Ammon's horn (tissue), 1 donor: ENCODE data around the gene CTNS.
"Not testable (repeated sequence)": the region's sequence is repeated elsewhere in the genome, so short reads cannot be mapped to it uniquely, and the experiment has no call there.

ENCODE experiments used
- DNase-seq: peaks from one replicate; pipeline ENCODE4 v3.0.0-alpha.2; 2016; ENCODE audit warnings: low spot score

Gene CTNS

DNA sequence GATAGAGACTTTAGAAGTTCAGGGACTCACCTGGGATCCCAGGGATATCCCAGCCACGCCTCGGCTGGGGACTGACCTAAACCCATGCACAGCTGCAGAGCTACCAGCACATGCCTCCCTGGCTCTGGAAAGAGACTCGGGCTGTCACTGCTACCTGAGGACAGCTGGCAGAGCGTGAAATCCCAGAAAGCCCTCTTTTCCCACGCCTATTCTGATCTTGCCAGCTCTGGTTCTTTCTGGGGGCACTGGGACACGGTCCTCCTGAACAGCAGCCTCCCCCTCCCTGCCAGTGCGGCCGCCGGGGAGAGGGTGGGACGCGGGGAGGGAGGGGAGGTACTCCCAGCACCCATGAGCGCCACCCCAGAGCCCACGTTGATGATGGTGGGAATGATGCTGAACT is 48.6 kb downstream of the CTNS start:
- DNase-seq = no peak

GRCh38 chr17:3688027-3688553 is 51.5 kb downstream of the CTNS start:
- DNase-seq = no peak

DNA sequence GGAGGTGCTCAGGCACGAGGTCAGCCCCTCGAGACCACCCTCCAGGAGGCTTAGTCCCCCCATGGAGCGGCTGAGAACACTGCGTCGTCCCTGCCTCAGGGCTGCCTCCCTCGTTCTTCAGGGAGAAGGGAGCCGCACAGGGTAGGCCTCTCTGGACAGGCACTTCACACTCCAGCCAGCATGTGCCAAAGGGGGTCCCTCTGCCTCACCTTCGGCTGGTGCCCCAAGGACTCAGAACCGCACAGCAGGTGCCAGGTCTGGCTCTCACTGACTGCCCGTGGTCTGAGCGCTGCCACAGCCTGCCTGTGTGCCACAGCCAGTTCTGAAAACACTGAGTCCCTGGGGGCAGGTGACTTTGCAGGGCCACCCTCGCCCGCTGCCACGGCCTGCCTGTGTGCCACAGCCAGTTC is 52.3 kb downstream of the CTNS start:
- DNase-seq = no peak

GRCh38 chr17:3689262-3690093 is 52.9 kb downstream of the CTNS start:
- DNase-seq = no peak

DNA sequence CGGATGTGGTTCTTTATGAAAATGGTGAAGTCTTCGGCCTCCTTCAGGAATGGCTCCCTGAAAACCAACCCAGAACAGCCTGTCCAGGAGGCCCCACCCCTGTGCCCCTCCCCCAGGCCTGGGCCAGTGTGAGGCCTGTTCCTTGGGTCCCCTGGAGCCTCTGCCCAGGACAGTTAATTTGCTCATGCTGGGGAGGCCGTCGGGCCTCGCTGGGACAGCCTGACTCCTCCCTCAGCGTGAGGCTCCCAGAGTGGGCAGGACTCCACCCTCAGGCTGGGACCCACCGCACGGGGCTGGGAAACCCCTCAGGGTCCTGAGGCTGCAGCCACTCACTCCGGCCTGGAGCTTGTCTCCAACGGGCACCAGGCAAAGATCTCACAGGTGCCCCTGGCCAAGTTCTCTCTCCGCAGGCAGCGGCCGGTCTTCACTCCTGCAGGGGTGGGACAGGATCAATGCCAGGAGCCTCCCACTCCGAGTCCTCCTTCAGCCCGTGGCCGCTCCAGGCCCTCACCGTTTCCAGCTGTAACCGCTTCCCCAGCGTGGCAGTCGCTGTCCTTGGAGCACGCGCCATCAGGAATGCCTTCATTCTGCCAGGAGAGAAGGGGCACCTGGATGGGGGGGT is 53.6 kb downstream of the CTNS start:
- no peak for DNase-seq

GRCh38 chr17:3691617-3692067 is 55.1 kb downstream of the CTNS start:
- no peak for DNase-seq

DNA sequence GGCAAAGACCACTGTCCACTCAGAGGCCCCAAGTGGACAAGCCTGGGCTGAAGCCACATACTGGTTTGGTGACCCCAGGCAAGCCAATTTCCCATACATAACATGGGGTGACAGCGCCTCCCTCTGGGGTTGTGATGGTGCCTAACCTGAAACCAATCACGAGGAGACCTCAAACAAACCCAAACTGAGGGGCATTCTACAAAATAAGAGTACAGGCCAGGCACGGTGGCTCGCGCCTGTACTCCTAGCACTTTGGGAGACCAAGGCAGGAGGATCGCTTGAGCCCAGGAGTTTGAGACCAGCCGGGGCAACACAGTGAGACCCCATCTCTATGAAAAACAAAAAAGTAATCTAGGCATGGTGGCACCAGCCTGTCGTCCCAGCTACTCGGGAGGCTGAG is 55.8 kb downstream of the CTNS start:
- DNase-seq = no peak

GRCh38 chr17:3693141-3693540 is 56.6 kb downstream of the CTNS start:
- DNase-seq = no peak

DNA sequence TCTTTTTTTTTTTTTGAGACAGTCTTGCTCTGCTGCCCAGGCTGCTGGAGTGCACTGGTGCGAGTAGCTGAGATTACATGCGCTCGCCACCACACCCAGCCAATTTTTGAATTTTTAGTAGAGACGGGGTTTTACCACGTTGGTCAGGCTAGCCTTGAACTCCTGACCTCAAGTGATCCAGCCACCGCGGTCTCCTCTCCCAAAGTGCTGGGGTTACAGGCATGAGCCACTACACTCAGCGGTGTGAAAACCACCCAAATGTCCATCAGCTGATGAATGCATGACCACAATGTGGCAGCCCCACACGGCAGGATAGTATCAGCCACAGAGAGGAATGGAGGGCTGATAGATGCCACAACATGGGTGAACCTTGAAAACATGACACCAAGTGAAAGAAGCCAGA is 57.3 kb downstream of the CTNS start:
- DNase-seq = no peak

GRCh38 chr17:3695129-3695722 is 58.7 kb downstream of the CTNS start:
- no peak for DNase-seq

DNA sequence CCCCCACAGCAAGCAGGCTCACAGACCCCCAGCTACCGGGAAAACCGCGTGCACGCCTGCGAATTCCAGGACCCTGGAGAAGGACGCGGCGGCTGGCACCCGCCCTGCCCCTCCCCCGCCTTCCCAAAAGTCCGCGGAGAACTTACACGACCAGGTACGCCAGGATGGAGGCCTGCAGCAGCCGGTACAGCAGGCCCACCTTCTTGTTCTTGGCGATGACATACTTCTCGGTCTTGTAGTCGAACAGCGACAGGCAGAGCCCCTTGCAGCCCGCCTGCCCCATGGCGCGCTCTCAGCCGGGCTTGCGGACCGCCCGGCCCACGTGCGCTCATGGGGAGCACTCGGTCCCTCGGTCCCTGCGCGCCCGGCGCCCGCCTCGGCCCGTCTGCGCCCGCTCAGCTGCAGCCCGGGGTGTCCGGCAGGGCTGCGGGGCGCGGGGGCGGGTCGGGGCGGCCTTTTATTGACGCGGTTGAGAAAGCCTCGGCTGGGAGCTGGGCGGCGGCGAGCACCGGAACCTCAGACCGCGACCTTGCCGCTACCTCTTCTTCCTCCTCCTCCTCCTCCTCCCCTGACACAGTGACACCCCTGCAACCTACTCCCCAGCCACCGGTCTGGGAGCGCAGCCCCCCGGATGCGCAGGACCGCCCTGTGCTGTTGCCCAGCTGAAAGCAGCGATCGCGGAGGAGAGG is 59.3 kb downstream of the CTNS start, which contains the start of gene P2RX5:
Gene P2RX5 (minus strand): TSS at position 433 of the 689 bp plus-strand sequence. CDS start 150 bp downstream, at position 283.
- DNase-seq = no peak

- peak; percentile 31 for DNase-seq
Measured at GRCh38 chr17:3697103-3697476, 60.5 kb downstream of the CTNS start.

DNA sequence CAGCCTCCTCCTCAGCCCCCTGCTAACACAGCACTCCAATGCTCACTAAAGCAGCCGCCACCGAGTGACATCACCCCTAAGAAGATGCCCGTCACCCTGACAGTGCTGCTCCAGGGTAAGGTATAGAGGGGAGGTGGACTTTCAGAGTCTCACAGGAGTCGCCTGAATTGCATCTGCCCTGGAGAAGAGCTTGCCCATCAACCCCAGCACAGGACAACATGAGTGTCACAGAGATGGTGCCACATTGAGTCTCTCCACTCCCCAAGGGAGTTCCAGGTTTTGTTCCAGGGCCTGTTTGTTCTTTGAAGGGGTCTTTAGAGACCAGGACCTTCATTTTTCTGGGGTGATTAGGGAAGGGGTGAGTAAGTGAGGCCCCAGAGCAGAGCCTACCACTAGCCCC is 61.6 kb downstream of the CTNS start:
- no peak for DNase-seq

DNA sequence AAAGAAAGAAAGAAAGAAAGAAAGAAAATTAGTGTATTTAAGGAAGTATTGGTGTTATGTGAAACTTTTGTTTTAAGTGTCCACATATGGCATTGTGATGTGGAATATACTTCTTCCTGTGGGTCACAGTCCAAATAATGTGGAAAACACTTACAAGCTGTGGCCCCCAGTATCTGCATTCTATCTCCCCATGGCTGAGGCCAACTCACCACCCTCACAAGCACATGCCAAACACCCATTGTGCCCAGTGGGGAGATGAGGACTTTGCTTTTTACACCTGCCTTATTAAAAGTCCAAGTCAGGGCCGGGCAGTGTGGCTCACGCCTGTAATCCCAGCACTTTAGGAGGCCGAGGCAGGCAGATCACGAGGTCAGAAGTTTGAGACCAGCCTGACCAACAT is 63.4 kb downstream of the CTNS start:
- DNase-seq = no peak

DNA sequence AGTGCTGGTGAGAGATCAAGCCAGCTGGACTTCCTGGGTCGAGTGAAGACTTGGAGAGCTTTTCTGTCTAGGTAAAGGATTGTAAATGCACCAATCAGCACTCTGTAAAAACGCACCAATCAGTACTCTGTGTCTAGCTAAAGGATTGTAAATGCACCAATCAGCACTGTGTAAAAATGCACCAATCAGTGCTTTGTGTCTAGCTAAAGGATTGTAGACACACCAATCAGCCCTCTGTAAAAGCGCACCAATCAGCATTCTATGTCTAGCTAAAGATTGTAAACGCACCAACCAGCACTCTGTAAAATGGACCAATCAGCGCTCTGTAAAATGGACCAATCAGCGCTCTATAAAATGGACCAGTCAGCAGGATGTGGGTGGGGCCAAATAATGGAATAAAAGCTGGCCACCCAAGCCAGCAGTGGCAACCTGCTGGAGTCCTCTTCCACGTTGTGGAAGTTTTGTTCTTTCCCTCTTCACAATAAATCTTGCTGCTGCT is 65.5 kb downstream of the CTNS start:
- not testable (repeated sequence) for DNase-seq

GRCh38 chr17:3704931-3705717 is 68.6 kb downstream of the CTNS start:
- no peak for DNase-seq

- not testable (repeated sequence) for DNase-seq
Measured at GRCh38 chr17:3705718-3705984, 69.1 kb downstream of the CTNS start.

GRCh38 chr17:3708366-3708765 is 71.8 kb downstream of the CTNS start:
- no peak for DNase-seq

- DNase-seq = no peak
Measured at GRCh38 chr17:3710951-3711383, 74.4 kb downstream of the CTNS start.
